Thoracic aorta (tissue), 2 donors: Measurements from ENCODE around the gene MED26. TPM values are rescaled to one million over a fixed set of nuclear protein-coding genes. Genes with fewer than 3 reads are reported as not detected.

Experiments
- ATAC-seq: fragments of 150-250 bp; one replicate; pipeline ENCODE4 v1.8.0; 2017; ENCODE audit warnings: low read depth; ENCODE audit not compliant: insufficient number of reproducible peaks, low FRiP score
- DNase-seq: peaks from one replicate; pipeline ENCODE4 v3.0.0-alpha.2; 2020; ENCODE audit warnings: low spot score
- H3K27ac ChIP-seq, 2 donors: fragments of 200-600 bp; sonication (generic); 1 replicate in 1 of 2; 2 replicates in 1 of 2; pipeline ENCODE4 v1.5.1; 2016; ENCODE audit warnings: mild to moderate bottlenecking in 2 of 2, moderate library complexity in 2 of 2
- H3K27me3 ChIP-seq: fragments of 200-600 bp; sonication (generic); replicated peaks from 2 replicates; pipeline ENCODE4 v1.6.0; 2016; ENCODE audit warnings: mild to moderate bottlenecking; ENCODE audit not compliant: insufficient read depth
- H3K36me3 ChIP-seq: fragments of 200-600 bp; sonication (generic); one replicate; pipeline ENCODE4 v1.5.1; 2016
- H3K4me1 ChIP-seq, 2 donors: fragments of 200-600 bp; sonication (generic); 1 replicate in 1 of 2; 2 replicates in 1 of 2; pipeline versions ENCODE4 v1.5.1 to v1.6.0; 2016; ENCODE audit warnings: low read depth in 2 of 2, mild to moderate bottlenecking in 1 of 2; ENCODE audit not compliant: control insufficient read depth in 1 of 2
- H3K4me3 ChIP-seq: fragments of 200-600 bp; sonication (generic); 2 replicates; pipeline ENCODE4 v1.5.1; 2016; ENCODE audit warnings: mild to moderate bottlenecking
- H3K9me3 ChIP-seq: fragments of 200-600 bp; sonication (generic); 2 replicates; pipeline ENCODE4 v1.5.1; 2016
- CTCF ChIP-seq: fragments of 200-600 bp; sonication (generic); IDR thresholded peaks from one replicate; pipeline ENCODE4 v1.5.1; 2019; ENCODE audit warnings: antibody characterized with exemption
- total RNA-seq, 2 donors: library from RNA; depleted of rRNA; stranded (reverse); fragments of >200 nt; gene quantifications; one replicate each; pipeline versions ENCODE4 v1.1.0 to v1.2.3, GENCODE V29; 2016

The MED26 gene
- total RNA-seq, 2 donors from 2014 or later, result 9.6 to 14.2 TPM

GRCh38 chr19:16532440-16533234 is 95.4 kb downstream of the MED26 start:
- ATAC-seq, result no peak
- H3K36me3 ChIP-seq, result peaks cover 95% of the 10 kb centered on the region
- TF ChIP-seq CTCF, result no peak
- no peaks in the 10 kb centered on the region for H3K27me3 ChIP-seq
- H3K4me1 ChIP-seq, result no peaks in the 10 kb centered on the region
- no peak overlapping the region for H3K4me3 ChIP-seq
- no peak for DNase-seq
- H3K27ac ChIP-seq, result no peak overlapping the region
- no peaks in the 10 kb centered on the region for H3K9me3 ChIP-seq

- Histone ChIP-seq H3K27me3 (no peaks in the 10 kb centered on the region), H3K9me3 (no peaks in the 10 kb centered on the region), H3K4me1 (no peaks in the 10 kb centered on the region), H3K4me3 (no peak overlapping the region), H3K36me3 (peaks cover 97% of the 10 kb centered on the region), H3K27ac (no peak overlapping the region)
- DNase-seq (no peak), ATAC-seq (no peak)
- no peak for TF ChIP-seq CTCF
Observed at GRCh38 chr19:16531380-16531669, 96.7 kb downstream of the MED26 start.

- no peak for TF ChIP-seq CTCF
- Histone ChIP-seq H3K27me3 (no peaks in the 10 kb centered on the region), H3K27ac (no peak overlapping the region), H3K4me3 (no peak overlapping the region), H3K4me1 (no peaks in the 10 kb centered on the region), H3K36me3 (peaks cover 97% of the 10 kb centered on the region), H3K9me3 (no peaks in the 10 kb centered on the region)
- ATAC-seq (no peak), DNase-seq (no peak)
Observed at GRCh38 chr19:16530540-16531379, 97.2 kb downstream of the MED26 start.

DNA sequence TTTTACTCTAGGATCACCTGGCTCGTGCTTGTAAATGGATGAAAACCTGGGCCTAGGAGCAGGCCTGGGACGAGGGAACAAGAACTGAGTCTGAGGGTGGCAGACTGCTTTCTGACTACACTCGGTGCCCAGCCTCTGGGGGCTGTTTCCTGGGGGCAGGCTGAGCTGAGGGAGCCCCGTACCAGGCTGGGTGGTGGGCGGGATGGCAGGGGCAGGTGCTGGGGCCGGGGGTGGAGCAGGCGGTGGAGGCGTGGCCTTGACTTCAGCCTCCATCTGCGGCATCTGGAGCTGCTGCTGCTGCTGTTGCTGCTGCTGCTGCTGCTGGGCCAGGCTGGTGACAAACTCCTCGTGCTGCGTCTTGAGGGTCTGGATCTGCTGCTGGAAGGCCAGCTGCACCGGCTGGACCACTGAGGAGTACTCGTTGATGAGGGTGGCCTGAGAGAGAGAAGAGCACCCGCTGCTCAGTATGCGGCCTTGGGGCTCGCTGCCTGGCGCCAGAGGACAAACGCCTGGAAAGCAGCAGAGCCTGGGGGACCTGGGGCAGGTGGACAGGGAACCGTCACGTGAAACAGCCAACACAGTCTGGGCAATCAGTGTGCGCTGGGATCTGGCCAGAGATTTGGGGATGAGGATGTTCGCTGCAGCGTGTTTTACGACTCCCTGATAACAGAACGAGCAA is 98.4 kb downstream of the MED26 start:
- Histone ChIP-seq H3K4me1 (no peaks in the 10 kb centered on the region), H3K27me3 (no peaks in the 10 kb centered on the region), H3K4me3 (no peak overlapping the region), H3K27ac (no peak overlapping the region), H3K9me3 (no peaks in the 10 kb centered on the region), H3K36me3 (peaks cover 96% of the 10 kb centered on the region)
- TF ChIP-seq CTCF, result no peak
- DNase-seq (no peak), ATAC-seq (no peak)

DNA sequence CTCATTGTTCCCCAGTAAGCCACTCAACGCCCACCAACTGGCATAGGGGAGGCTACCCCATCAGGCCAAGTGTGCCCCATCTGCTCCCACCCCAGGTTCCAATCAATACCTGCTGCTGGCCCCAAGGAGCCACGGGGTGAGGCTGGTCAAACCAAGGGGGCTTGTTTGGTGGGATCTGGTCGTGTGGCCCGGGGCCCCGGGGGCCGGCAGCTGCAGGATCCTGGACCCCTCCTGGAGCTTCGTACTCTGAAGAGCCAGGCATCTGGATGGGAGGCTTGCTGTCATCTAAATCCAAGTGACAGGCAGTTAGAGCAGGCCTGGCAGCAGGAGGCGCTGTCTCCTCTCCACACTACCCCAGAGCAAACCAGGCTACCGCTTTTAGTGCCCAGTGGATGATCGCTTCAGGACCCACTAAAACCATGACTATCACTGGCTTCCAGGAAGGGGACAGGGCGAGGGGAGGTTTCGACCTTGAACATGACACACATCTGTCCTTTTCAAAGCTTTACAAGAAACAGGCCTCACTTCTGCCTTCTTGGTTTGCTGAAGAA is 100.0 kb downstream of the MED26 start:
- H3K4me3 ChIP-seq, result no peak overlapping the region
- DNase-seq, result no peak
- H3K27ac ChIP-seq, result no peak overlapping the region
- peaks cover 94% of the 10 kb centered on the region for H3K36me3 ChIP-seq
- no peaks in the 10 kb centered on the region for H3K27me3 ChIP-seq
- no peak for ATAC-seq
- no peaks in the 10 kb centered on the region for H3K9me3 ChIP-seq
- no peaks in the 10 kb centered on the region for H3K4me1 ChIP-seq
- no peak for TF ChIP-seq CTCF
